Measurements from ENCODE around the gene SV2B.

The SV2B gene

DNA sequence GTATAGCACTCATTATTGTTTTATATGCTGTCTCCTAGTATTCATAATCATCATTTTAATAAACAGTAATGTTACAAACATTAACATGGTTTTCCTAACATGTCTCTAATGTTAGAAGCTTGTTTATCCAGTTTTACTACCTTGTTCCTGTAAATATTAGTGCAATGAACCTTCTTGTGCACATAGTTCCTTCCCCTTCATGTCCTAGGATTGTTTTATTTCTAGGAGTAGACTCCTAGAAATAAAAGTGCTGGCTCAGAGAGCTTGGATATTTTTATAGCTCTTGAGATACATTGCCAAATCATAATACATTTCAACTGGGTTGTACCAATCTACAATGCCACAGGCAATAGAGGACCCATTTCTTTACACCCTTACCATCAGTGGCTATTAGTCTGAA is 161.3 kb downstream of the SV2B start:
- no peaks in the 10 kb centered on the region for H3K9me3 Mint-ChIP-seq
- H3K4me1 Mint-ChIP-seq: no peaks in the 10 kb centered on the region
- no peak overlapping the region for H3K4me3 Mint-ChIP-seq
- TF ChIP-seq, protein P1, sequence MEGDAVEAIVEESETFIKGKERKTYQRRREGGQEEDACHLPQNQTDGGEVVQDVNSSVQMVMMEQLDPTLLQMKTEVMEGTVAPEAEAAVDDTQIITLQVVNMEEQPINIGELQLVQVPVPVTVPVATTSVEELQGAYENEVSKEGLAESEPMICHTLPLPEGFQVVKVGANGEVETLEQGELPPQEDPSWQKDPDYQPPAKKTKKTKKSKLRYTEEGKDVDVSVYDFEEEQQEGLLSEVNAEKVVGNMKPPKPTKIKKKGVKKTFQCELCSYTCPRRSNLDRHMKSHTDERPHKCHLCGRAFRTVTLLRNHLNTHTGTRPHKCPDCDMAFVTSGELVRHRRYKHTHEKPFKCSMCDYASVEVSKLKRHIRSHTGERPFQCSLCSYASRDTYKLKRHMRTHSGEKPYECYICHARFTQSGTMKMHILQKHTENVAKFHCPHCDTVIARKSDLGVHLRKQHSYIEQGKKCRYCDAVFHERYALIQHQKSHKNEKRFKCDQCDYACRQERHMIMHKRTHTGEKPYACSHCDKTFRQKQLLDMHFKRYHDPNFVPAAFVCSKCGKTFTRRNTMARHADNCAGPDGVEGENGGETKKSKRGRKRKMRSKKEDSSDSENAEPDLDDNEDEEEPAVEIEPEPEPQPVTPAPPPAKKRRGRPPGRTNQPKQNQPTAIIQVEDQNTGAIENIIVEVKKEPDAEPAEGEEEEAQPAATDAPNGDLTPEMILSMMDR (IDR thresholded peaks at IDR 0.05): no peak
- no peaks in the 10 kb centered on the region for H3K36me3 Mint-ChIP-seq (ENCODE audit: low read depth)
- peaks cover 28% of the 10 kb centered on the region for H3K27me3 Mint-ChIP-seq (ENCODE audit: low read depth, poor library complexity)
- H3K27ac Mint-ChIP-seq: no peak overlapping the region
- no peak for DNase-seq

DNA sequence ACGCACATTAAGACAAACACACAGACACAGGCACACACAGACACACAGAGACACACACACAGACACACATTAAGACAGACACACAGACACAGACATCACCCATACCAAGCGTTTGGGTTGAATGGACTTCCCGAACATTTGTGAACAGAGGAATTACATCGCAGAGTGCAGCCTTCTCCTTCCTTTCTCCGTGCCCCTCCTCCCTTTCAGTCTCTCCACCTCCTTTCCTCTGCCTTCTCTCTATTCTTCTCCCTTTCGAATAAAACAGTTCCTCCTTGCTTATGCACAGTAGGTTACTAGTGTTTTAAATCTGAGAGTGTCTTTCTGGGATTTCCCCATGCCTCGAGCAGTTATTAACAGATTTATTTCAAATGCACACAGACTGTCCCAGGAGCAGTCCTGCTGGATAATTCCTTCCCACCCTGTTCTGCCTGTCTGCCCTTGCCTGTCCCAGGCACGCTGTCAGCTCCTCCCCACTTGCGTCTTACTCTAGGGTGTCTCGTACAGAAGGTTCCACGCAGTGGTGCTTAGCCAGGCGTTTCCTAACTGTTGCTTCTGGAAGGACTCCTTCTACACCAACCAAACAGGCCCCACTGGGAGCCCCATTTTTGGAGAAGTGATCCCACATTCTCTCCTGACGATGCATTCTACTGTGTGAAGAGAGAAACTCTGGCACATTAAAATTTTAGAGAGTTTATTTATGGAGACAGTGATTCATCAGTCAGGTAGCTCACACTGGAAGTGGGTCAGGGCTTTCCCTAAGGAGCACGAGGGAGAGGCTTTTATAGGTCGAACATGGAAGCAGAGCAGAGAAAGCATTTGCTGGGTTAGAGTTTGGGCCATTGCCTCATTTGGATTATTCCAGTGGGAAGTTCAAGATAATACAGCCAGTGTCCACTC is 163.8 kb downstream of the SV2B start:
- H3K4me3 Mint-ChIP-seq: no peak overlapping the region
- TF ChIP-seq, protein P1 (IDR thresholded peaks at IDR 0.05): no peak
- H3K27ac Mint-ChIP-seq: peak overlapping the region; percentile 30
- no peak for DNase-seq
- no peaks in the 10 kb centered on the region for H3K9me3 Mint-ChIP-seq
- no peaks in the 10 kb centered on the region for H3K4me1 Mint-ChIP-seq
- H3K36me3 Mint-ChIP-seq (ENCODE audit: low read depth): no peaks in the 10 kb centered on the region
- peaks cover 41% of the 10 kb centered on the region for H3K27me3 Mint-ChIP-seq (ENCODE audit: low read depth, poor library complexity)

DNA sequence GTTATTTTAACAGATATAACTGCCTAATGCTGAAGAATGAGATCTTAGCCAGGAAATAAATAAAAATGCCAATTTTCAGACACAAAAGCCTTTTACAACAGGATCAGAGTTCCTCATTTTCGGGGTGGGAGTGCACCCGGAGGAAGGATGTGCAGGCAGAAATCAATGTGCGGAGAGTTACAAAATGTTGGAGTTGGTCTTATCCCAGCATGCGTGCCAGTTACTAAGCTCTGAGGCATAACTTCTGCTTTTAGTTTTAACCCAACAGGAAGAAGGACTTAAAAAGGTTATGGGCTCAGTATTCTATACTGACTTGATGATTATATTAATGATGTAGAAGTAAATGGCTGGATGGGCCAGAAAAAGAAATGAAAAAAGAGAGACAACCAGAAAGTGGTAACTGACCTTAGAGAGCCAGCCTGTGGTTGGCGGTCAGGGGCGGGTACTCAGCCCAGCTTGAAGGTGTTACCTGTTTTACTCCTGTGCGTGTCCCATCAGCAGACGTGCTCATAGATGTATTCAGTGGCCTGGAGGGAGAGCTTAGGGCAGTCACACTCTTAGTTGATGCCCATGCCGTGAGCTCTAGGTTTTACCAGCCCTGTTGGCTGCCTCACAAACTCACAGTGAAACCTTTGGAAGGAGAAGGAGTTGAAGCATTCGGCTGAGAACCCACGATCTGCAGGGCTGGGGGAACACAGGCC is 164.7 kb downstream of the SV2B start:
- Mint-ChIP-seq H3K27me3 (ENCODE audit: low read depth, poor library complexity) (peaks cover 48% of the 10 kb centered on the region), H3K27ac (no peak overlapping the region), H3K4me3 (no peak overlapping the region), H3K9me3 (no peaks in the 10 kb centered on the region), H3K4me1 (no peaks in the 10 kb centered on the region), H3K36me3 (ENCODE audit: low read depth) (no peaks in the 10 kb centered on the region)
- no peak for DNase-seq
- TF ChIP-seq, protein P1 (IDR thresholded peaks at IDR 0.05): no peak

DNA sequence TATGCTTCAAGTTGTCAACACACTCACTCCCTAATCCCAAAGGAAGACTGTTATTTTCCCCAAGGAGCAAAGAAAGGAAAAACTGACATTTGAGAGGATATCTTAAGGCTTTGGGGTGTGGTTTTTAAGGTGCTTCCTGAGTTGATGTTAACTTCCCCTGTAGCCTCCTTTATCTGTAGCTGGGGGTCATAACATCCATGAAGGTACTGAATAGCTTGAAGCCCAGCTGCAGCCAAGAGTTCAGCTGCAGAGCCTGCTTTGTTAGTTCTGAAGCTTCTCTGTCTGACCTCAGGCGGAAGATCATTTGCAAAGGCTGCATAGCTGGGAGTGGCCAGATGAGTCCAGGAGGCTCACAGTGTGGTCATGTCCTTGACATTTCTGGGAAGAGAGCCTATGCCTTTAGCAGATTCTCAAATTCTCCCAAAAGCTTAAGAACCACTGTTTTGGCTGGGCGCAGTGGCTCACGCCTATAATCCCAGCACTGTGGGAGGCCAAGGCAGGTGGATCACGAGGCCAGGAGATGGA is 165.4 kb downstream of the SV2B start:
- no peak overlapping the region for H3K27ac Mint-ChIP-seq
- H3K4me1 Mint-ChIP-seq: no peaks in the 10 kb centered on the region
- TF ChIP-seq, protein P1 (IDR thresholded peaks at IDR 0.05): no peak
- no peaks in the 10 kb centered on the region for H3K9me3 Mint-ChIP-seq
- H3K4me3 Mint-ChIP-seq: no peak overlapping the region
- H3K27me3 Mint-ChIP-seq (ENCODE audit: low read depth, poor library complexity): peaks cover 55% of the 10 kb centered on the region
- no peak for DNase-seq
- no peaks in the 10 kb centered on the region for H3K36me3 Mint-ChIP-seq (ENCODE audit: low read depth)

DNA sequence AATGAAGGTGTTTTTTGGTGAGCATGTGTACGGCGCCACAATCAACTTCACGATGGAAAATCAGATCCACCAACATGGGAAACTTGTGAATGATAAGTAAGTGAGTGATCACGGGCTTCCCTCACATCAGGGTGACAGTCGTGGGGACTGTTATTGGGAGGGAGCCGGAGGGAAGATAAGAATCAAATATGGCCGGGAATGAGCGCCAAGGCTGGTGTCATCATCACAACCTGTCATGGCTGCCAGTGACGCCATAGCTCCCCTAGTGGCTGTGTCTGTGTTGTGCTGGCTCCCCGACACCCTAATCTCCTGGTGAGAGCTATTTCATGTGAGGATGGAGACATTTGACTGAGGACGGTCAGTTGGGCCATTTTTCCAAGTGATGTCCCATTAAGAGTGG is 168.5 kb downstream of the SV2B start:
- Mint-ChIP-seq H3K27ac (no peak overlapping the region), H3K4me3 (no peak overlapping the region), H3K4me1 (no peaks in the 10 kb centered on the region), H3K9me3 (no peaks in the 10 kb centered on the region), H3K36me3 (ENCODE audit: low read depth) (no peaks in the 10 kb centered on the region), H3K27me3 (ENCODE audit: low read depth, poor library complexity) (peaks cover 77% of the 10 kb centered on the region)
- TF ChIP-seq, protein P1 (IDR thresholded peaks at IDR 0.05): peak; percentile 19
- DNase-seq: no peak

Data from nephron progenitor cell (in vitro differentiated cells).